ENCODE data around the gene IL4I1.

Gene IL4I1

GRCh38 chr19:49877020-49877878 lies 19.4 kb downstream of the IL4I1 start, which contains the start of the genes AKT1S1 and TBC1D17:
Gene AKT1S1, minus strand, starts transcription at chr19:49877355. Its CDS starts 4,060 bp downstream, at chr19:49873295.
Gene TBC1D17, plus strand, starts transcription at chr19:49877702. Its CDS starts 22 bp downstream, at chr19:49877724.
- peak; percentile 100 for DNase-seq

DNA sequence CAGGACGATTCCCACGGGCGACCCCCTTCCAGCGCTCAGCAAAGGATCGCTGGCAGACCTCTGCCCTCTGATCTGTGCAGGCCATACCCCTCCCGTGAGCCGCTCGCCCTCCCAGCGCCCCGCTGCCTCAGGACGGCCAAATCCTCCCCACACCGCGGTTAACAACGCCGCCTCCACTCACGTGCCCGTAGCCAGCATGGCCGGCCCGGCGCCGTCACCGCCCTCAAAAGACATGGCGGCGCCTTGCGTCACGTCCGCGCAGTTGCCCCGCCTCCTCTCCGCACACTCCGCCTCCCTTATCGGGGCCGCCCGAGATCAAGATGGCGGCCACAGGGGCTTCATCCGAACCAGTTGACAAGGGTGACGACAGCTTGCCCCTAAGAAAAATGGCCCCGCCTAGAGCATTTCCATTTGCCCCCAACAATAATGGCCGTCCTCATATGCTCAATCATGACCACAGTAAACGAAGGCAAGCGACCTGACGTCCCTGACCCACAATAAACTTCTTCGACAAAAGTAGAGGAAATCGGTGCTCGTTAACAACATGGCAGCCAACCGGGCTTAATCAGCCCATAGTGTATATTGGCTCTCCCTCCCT lies 20.2 kb downstream of the IL4I1 start:
- DNase-seq = peak; percentile 99

DNA sequence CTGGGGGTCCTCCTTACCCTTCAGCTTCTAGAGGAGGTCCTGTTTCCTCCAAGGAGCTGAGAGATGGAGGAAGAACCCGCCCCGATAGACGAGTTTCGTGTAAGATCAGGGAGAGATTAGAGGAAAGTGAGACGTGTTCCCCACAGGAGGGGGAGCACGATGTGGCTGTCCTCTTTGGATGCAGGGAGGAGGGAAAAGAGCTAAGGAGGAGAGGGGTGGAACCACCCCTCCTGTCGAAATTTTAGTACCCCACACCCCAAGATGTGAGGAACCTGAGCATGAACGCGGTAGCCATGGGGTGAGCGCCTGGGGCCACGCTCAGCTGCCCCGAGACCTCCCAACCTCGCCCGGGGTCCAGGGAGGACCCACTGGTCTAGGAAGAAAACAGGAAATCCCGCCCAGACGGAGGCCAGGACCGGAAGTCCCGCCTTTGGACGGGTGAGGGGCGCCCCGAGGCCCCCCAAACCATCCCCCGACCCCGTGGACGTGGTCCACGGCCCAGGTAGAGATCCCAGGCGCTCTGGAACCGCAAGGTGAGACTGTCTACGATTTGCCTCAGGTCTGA lies 20.7 kb downstream of the IL4I1 start:
- peak; percentile 78 for DNase-seq

DNA sequence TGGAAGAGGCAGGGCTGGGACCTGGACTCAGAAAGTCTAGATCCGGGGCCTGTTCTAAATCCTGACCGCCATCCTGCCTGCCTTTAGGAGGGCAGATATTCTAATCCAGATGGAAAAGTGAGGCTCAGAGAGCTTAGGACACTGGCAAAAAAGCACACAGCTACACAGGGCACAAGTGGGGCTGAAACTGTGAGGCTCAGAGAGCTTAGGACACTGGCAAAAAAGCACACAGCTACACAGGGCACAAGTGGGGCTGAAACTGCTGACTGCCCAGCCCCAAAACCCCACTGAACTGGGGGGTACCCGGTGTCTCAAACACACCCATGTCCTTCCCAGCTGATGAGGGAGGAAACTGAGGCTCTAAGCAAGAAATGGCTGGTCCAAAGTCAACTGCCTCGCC lies 21.5 kb downstream of the IL4I1 start:
- DNase-seq = no peak

- DNase-seq = no peak
These were observed 22.1 kb downstream of the IL4I1 start for GRCh38 chr19:49874503-49875157.

DNA sequence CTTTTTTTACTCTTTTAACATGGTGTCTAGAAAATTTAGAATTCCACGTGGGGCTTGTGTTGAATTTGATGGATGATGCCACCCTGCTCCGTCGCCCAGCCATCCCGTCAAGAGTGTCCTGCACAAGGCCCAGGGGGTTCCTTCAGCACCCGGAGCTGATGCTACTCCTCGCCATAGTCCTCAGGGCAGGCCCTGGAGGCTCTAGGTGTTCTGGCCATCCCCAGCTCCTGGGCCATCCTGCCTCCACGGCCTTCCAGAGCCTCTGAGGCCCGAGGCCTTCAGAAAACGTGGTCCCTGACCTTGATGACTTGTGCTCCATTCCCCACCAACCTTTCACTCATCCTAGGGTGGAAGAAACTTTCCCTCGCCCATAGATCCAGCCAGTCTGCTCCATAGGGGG lies 22.9 kb downstream of the IL4I1 start:
- DNase-seq = no peak

GRCh38 chr19:49873129-49873521 lies 23.6 kb downstream of the IL4I1 start:
- DNase-seq = no peak

- DNase-seq = no peak
These were observed 24.2 kb downstream of the IL4I1 start for GRCh38 chr19:49872245-49873128.

DNA sequence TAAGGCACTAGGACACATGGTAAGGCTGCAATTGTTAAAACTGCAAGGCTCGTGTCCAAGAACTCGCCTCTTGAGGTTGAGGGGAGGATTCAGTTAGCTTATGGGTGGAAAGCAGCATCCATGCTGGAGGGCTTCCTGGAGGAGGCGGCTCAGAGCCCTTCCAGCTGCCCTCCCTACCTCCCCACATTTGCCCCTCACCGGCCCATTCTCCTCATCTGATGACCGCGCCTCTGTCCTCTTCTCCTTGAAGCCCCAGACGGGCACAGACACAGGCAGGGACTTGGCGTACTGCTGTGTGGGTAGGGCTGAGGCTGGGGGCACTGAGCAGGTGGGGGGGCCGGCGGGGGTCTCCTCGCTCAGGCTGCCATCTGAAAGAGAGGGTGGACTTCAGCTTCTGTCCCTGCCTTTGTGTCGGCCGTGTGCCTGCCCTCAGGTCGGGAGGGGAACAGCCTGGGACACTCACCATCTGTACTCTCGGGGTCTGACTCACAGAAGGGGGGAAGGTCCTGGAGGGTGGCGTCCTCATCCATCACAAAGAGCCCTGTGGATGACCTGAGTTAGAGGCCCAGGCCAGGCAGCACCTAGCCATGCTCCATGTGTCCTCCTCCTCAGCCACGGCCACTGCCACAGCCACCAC lies 25.2 kb downstream of the IL4I1 start:
- no peak for DNase-seq

DNA sequence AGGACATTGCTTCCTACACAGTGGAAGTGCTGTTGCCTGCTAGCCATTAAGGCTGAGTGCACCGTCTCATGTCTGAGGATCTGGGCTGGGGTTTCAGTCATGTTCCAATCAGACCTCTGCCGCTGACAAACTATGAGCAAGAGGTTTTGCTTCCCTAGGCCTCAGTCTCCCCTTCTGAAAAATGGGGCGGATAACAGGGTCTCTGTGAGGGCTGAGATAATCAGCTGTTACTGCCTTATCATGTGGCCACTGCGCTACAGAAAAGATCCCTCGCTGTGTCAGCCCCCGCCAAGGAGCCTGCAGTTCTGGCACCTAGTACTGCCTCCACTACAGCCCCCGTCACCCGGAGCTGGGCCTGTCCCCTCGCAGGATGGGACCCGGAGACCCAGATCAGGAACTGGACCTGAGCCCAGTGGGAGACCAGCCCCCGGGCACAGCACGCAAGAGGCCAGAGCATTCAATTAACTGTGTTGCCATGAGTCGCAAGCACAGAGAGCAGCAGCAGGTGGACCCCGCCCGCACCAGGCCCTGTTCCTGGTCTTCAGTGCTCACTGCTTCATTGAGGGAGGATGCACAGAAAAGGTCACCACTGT lies 26.3 kb downstream of the IL4I1 start:
- peak; percentile 48 for DNase-seq

GRCh38 chr19:49869484-49870308 lies 27.0 kb downstream of the IL4I1 start:
- peak; percentile 100 for DNase-seq

GRCh38 chr19:49869009-49869483 lies 27.6 kb downstream of the IL4I1 start:
- DNase-seq = no peak

DNA sequence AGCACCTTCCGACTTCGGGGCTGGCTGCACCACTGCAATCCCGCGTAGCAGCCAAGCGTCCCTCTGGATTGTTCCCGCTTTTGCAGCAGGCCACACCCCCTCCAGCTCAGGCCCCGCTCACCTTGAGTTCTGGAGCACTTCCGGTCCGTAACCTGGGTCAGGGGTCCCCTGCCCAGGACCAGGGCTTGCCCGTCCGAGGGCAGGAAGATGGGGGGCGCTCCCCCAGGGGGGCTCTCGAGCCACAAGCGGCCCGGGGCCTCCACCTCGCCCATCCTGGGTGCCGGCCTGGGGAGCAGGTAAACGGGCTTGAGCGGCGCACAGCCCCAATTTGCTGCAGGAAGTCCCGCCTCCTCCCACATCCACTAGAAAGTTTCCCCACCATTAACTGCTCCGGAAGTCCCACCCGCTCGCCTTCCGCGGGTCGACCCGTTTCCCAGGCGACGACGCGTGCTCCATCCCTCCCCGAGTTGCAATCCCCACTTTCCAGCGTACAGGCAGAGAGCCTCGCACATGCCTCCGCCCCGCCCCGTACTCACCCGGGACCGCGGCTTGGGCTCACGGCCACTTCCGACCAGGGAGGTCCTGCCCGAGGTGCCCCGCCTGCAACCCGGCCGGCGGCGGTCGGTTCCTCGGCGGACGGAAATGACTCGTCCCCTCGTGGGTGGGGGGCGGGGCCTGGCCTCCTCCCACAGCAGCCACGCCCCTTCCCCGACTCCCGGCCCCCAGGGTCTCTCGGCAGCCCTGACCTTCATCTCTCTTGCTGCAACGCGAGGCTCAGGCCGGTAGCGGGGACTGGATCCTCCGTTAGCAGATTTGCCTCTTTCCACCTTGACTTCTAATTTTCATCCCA lies 29.5 kb downstream of the IL4I1 start, which contains the start of gene PNKP:
TSS of gene PNKP (minus strand) at position 644 of the 850 bp plus-strand sequence. CDS start at position 272, 372 bp downstream.
- peak; percentile 95 for DNase-seq

- DNase-seq = no peak
These were observed 31.8 kb downstream of the IL4I1 start for GRCh38 chr19:49864890-49865289.

GRCh38 chr19:49863935-49864320 lies 32.8 kb downstream of the IL4I1 start:
- no peak for DNase-seq

- no peak for DNase-seq
These were observed 33.3 kb downstream of the IL4I1 start for GRCh38 chr19:49863254-49863934.

GRCh38 chr19:49862391-49863253 lies 34.1 kb downstream of the IL4I1 start:
- DNase-seq = peak; percentile 63

Data from NCI-H82 (cell line).